Stimulated activated CD8-positive, alpha-beta memory T cell treated with anti-CD3 and anti-CD28 coated beads, Interleukin-12 subunit alpha, Interleukin-12 subunit beta, amount 100 ng/mL, for 24 hours (primary cell): Measurements from ENCODE around the gene ST6GAL1.

Experiments
- DNase-seq: peaks from one replicate; pipeline ENCODE4 v3.0.0-alpha.2; 2020; ENCODE audit errors: extremely low read depth

The ST6GAL1 gene

DNA sequence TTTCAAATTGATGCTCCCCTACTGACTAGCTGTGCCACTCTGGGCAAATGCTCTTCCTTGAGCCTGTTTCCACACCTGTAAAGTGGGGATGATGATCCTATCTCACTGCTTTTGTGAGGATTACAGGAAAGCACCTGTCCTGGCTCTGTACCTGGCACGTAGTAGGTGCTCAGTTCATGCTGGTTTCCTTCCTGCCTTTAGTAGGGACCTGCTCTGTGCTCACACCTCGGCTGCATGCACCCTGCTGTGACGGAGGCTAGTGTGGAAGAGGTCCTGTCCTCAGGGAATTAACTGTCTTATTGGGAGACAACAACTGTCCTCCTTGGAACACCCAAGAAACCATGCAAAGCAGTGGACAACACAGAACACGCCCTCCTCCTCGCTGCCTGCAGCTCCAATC lies 147.2 kb downstream of the ST6GAL1 start:
- no peak for DNase-seq

DNA sequence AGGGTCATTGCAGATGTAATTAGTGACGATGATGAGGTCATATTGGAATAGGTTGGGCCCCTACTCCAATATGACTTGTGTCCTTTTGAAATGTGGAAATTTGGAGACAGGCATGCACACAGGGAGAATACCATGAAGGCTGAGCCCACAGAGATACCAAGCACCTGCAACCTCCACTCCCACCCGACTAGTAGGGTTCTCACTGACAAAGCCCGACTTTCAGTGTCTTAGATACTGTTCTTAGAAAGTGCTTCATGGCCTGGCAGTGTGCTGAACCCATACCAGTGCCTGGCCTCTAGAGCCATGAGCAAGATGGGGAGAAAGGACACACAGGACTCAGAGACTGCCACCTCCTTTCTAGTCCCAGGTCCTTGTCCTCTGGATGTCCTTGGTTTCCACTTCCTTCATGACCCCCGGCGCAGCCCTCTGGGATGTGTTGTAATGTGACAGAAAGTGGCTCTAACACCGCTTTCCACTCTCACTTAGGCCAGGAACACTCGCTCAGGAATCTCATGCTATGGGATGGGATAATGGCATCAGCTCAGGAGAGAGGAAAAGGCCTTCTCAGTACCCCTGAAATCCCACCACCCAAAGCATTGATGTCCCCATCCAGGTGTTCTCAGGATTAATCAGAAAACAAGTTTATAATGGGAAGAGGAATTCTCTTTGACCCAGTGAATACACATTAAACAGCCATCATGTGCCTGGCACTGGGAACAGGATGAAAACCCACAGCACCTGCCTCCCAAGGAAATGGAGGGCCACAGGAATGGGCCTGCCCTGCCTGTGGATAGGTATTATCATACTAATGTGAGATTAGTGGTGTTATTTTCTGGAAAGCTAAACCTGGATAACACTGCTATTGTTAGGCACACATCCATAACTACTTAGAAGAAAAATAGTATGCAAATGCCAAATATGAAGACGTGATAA lies 149.0 kb downstream of the ST6GAL1 start:
- no peak for DNase-seq

DNA sequence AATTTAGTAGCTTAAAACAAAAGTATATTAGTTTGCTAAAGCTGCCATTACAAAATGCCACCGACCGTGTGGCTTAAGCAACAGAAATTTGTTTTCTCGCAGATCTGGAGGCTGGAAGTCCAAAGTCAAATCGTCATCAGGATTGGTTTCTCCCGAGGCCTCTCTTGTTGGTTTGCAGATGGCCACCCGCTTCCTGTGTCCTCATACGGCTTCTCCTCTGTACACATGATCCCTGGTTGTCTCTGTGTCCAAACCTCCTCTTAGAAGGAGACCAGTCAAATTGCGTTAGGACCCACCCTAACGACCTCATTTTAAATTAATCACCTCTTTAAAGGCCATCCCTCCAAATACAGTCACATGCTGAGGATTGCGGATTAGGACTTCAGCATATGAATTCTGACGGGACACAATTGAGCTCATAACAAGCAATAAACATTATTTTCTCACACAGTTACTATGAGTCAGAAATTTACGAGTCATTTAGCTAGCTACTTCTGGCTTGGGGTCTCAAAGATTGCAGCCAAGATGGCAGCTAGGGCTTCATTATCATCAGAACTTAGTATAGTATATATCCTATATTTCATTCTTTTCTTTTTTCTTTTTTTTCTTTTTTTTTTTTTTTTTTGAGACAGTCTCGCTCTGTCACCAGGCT lies 150.6 kb downstream of the ST6GAL1 start:
- DNase-seq = no peak

DNA sequence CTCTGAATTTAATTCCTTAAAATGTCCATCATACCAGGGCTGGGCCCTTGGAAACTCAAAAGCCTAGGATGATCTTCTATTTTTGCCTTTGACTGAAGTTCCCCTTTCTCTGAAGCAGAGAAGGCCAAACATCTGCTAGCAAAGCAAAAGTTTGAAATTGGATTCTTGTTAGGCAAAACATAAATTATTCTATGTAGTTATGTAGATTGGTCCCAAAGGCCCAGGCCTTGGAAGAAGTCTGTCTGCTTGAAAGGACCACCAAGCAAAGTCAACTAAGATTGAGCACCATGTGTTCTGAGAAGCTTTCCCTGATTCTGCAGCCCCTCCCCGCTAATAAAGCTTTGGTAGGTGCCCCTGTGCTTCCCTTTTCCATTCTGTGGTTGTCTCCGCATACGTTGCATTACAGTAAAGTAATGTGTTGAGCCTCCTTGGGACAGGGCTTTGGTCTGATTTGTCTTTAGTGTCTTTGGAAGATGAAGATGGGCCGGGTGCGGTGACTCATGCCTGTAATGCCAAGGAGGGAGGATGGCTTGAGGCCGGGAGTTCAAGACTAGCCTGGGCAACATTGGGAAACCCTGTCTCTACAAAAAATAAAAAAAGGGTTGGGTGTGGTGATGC lies 152.5 kb downstream of the ST6GAL1 start:
- no peak for DNase-seq

DNA sequence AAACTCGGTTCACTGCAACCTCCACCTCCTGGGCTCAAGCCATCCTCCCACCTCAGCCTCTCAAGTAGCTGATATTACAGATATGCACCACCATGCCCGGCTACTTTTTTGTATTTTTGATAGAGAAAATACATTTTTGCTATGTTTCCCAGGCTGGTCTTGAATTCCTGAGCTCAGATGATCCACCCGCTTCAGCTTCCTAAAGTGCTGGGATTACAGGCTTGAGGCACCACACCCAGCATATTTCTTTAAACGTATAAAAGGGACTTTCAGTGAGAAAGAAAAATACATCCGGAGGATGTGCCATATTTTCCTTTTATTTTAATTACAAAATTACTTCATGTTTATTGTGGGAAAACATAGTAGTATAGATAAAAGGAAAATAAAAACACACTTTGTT lies 153.8 kb downstream of the ST6GAL1 start:
- DNase-seq = no peak

DNA sequence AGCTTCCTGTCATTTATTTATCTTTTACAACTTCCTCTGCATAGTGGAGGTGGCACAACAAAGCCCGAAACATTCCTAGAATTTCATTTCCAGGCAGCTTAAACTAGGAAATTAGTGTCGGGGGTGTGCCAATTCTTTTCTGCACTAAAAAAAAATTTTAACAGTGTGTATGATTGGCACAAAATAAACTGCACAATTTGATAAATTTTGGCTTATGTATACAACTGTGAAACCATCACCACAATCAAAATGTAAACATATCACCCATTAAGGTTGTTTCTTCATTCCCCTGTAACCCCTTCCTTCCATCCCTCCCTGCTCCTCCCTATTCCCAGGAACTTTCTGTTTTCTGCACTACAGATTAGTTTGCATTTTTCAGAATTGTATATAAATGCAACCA lies 154.3 kb downstream of the ST6GAL1 start:
- no peak for DNase-seq

DNA sequence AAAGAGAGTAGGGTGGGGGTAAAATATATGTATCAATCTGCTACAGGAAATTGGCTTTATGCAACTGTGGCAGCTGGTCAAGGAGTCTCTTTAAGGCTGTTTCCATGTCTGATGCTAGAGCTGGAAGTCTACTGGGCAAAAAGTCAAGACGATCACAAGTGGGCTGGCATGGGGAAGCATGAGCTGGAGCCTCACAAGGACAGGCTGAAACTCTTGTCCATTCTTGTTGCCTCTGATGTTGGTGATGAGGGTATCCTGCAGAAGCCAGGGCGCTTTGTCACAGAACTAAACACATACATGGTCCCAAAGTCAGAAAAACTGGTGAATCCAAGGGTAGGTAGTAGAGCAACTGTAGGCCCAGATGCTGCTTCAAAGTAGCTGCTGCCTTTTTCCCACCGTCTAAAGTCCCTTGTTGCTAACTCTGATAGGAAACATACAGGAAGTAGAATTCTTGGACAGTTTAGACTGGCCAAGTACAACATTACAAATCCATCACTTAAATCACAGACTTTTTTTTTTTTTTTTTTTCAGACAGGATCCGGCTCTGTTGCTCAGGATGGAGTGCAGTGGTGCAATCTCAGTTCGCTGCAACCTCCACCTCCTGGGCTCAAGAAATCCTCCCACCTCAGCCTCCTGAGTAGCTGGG lies 154.8 kb downstream of the ST6GAL1 start:
- no peak for DNase-seq

DNA sequence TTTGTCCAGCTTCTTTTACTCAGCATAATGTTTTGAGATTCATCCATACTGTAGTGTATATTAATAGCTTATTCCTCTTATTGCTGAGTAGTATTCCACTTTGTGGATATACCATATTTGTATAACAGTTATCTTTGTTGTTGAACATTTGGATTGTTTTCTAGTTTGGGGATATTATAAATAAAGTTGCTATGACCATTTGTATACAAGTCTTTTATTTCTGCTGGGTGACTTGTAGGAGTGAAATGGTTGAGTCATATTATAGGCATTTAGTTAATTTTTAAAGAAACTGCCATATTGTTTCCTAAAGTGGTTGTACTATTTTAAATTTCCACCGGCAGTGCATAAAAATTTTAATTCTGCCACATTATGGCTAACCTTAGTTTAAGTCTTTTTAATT lies 155.6 kb downstream of the ST6GAL1 start:
- no peak for DNase-seq

DNA sequence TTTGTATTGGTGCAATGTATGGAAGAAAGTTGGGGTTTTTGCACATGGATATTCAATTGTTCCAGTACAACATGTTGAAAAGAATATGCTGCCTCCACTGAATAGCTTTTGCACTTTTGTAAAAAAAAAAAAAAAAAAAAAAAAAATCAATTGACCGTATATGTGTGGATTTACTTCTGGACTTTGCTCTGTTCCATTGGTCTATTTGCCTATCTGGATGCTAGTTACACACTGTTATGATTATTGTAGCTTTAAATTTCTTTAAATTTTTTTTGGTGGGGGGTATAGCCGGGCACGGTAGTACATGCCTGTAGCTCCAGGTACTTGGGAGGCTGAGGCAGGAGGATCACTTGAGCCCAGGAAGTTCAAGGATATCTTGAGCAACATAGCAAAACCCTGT lies 156.5 kb downstream of the ST6GAL1 start:
- no peak for DNase-seq

DNA sequence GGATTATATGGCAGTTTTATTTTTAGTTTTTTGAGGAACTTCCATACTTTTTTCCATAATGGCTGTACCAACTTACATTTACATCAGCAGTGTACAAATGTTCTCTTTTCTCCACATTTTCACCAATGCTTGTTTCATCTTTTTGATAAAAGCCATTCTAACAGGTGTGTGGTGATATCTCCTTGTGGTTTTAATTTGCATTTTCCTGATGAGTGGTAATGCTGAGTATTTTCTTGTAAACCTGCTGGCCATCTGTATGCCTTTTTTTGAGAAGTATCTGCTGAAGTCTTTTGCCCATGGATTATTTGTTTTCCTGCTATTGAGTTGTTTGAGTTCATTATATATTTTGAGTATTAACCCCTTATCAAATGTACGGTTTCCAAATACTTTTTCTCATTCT lies 158.4 kb downstream of the ST6GAL1 start:
- DNase-seq = no peak

DNA sequence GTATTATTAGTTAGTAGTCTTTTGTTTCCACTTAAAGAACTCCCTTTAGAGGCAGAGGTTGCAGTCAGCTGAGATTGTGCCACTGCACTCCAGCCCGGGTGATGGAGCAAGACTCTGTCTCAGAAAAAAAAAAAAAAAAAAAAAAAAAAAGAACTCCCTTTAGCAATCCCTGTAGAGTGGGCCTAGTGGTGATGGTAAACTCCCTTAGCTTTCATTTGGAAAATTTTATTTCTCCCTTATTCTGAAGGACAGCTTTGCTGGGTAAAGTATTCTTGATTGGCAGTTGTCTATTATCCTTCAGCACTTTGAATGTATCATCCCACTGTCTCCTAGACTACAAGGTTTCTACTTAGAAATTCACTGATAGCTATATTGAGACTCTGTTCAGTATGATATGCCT lies 163.0 kb downstream of the ST6GAL1 start:
- DNase-seq = no peak

DNA sequence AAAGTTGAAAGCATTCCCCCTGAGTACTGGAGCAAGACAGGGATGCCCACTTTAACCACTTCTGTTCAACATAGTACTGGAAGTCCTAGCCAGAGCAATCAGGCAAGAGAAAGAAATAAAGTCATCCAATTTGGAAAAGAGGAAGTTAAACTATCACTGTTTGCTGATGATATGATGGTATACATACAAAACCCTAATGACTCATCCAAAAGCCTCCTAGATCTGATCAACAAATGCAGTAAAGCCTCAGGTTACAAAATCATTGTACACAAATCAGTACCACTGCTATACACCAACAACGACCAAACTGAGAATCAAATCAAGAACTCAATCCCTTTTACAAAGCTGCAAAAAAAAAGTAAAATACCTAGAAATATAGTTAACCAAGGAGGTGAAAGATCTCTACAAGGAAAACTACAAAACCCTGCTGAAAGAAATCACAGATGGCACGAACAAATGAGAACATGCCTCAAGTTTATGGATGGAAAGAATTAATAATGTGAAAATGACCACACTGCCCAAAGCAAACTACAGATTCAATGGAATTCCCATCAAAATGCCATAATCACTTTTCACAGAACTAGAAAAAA lies 168.7 kb downstream of the ST6GAL1 start:
- DNase-seq = no peak

DNA sequence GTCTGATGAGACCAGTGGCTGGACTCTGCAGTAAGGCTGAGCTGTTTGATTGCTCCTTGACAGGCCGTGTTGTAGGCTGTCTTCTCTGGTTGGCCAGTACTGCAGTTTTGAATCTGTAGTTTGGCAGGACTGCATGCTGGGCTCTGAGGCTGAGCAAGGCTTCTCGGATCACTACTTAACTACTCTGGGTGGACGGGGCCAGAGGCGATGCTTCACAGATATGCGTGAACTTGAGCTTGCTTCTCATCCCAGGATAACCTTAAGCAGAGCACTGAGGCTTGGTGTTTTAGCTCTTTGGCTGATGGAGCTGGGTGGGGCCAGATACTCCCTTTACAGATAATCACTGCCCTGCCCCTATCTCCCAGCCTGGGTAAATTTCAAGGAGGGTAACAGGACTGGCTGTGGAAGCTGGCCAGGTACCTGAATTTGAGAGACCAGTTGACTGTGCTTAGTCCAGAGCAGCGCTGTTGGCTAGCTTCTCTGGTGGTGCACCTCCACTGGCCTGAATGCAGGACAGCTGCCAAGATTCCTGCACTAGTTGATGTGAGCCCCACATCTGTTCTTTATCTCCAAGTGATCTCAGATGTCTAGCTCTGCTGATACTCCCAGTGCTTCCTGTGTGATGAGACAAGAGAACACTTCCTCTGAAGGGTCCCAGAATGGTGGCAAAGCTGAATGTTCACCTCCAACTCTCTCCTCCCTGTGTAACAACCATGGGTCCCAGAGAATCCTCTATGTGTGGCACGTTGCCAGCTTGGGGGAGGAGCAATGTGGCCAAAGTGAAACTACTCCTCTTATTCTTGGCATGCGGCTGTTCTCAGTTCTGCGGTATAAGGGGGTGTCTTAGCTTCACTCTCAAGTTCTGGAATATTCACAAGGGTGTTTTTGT lies 171.1 kb downstream of the ST6GAL1 start:
- no peak for DNase-seq

DNA sequence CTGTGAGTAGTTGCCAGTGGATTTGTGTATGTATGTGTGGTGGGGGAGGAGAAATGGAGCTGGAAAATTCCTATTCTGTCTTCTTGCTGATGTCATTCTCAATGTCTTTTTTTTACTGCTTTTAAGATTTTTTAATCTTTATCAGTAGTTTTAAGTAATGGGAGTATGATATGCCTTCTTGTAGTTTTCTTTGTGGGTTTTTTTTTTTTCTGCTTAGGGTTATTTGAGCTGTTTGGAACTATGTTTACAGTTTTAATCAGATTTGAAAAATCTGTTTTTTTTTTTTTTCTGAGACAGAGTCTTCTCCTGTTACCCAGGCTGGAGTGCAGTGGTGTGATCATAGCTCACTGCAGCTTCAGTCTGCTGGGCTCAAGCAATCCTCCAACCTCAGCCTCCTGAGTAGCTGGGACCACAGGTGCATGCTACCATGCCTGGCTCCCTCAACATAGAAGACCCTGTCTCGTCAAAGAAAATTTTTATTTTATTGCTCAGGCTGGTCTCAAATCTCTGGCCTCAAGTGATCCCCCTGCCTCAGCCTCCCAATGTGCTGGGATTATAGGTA lies 171.8 kb downstream of the ST6GAL1 start:
- no peak for DNase-seq

DNA sequence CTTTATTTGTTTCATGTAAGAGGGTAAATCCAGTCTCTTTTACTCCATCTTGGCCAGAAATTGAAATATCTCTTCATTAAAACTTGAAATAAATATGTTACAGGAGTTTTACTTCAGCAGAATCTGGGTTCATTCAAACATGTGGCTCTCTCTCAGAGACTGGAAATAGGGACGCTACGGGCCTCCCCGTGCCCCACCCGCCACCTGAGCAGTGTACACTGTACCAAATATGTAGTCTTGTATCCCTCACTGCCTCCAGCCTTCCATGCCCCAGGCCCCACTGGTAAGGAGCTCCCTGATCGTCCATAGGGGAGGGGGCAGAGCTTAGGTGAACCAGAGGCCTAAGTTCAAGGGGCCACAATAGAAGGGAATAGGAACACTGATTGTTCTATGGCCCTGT lies 172.9 kb downstream of the ST6GAL1 start:
- no peak for DNase-seq

DNA sequence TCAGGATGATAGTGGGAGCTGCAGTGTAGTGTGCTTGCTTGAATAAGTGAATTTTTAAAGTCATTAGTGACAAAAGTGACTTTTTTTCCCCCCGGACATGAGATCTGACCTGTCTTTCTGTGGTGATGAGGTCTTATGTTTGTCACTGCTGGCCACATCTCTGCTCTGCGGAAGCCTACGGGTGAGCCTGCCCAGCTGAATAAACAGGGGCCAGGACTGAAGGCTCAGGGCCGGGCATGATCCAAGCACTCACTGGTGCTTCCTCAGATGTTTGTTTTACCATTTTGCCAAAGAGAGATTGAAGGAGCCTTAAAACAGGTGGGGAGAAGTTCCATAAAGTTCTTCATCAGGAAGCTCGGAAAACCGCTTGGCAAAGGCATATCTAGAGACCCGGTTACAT lies 174.0 kb downstream of the ST6GAL1 start:
- no peak for DNase-seq

DNA sequence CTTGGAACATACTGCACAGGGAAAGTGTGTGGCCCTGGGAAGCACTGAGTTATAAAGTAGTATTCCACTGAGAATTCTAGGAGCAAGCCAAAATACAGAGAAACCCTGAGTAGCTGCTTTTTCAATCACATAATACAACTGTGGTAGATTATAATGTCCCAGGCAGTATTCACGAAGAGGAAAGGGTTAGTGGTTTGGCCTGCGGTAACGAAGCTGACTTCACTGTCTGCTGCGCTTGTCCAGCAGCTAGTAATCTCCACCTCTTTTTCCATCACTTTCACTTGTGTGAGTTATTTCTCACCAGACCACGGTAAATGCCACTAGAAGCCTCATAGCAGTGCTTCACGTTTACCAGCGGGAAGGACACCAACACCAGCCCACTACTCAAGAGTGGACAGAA lies 174.6 kb downstream of the ST6GAL1 start:
- DNase-seq = no peak

DNA sequence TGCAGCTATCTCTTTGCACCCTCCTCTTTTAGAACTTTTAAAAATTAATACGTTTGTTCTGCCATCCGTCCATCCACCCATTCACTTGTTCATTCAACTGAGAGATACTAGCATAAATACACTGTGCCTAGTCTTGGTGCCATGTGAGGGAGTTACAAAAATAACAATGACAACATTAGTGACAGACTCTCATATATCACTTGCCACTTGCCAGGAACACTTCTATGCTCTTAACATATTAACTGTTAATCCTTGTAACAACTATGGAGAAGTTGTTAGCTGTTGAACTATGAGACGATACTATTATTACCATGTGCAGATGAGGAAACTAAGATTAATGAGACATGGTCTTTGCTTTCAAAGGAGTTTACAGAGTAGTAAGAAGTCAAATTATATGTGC lies 175.4 kb downstream of the ST6GAL1 start:
- no peak for DNase-seq

DNA sequence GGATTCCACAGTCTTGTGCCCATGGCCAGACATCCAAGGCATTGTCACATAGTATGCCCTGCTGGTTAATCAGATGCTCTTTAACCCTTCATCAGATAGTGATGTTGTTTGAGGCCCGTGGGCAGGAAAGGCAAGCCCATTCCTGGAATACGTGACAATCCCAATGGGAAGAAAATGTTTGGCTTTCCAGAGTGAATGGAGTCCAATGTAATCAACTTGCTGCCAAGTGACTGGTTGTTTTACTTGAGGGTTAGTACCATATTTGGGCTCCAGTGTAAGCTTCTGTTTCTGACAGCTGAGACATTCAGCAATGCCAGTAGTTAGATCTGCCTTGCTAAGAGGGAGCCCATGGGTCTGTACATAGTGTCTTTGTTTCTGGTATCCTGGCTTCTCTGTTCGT lies 177.7 kb downstream of the ST6GAL1 start:
- DNase-seq = no peak

DNA sequence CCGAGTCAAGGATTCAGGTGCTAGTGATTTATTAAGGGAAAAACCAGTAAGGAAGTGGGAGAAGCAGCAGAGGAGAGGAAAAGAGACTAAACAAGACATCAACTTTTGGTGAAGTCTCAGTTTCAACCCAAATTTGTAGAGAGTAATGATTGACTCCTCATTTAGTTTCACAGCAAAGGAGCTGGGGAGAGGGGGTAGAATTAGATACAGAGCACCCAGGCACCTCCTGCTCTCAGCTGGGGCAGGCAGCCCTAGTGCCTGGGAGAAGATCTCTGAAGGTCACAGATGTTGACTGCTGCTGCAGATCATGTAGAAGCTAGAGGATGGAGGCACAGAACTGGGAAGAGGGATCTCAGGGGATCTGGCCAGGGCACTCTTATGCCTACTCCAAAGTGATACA lies 179.8 kb downstream of the ST6GAL1 start:
- no peak for DNase-seq
